Embryonic facial prominence (tissue), 1 donor: ENCODE data around the gene TMTC1.

Source experiments
- DNase-seq: peaks from one replicate; pipeline ENCODE4 v3.0.0-alpha.2; 2016; ENCODE audit errors: extremely low spot score

The TMTC1 gene

GRCh38 chr12:29533815-29534489 is 249.8 kb downstream of the TMTC1 start:
- no peak for DNase-seq

GRCh38 chr12:29531471-29531870 is 252.3 kb downstream of the TMTC1 start:
- no peak for DNase-seq

GRCh38 chr12:29530436-29530835 is 253.3 kb downstream of the TMTC1 start:
- no peak for DNase-seq

- no peak for DNase-seq
These were observed 255.6 kb downstream of the TMTC1 start for GRCh38 chr12:29528161-29528560.

- DNase-seq = no peak
These were observed 261.8 kb downstream of the TMTC1 start for GRCh38 chr12:29521951-29522350.

GRCh38 chr12:29519585-29520182 is 264.1 kb downstream of the TMTC1 start:
- peak; percentile 52 for DNase-seq

- no peak for DNase-seq
These were observed 265.3 kb downstream of the TMTC1 start for GRCh38 chr12:29518407-29518806.

- no peak for DNase-seq
These were observed 266.5 kb downstream of the TMTC1 start for GRCh38 chr12:29517264-29517663.

- no peak for DNase-seq
These were observed 267.3 kb downstream of the TMTC1 start for GRCh38 chr12:29516431-29516875.

GRCh38 chr12:29510591-29511185 is 273.1 kb downstream of the TMTC1 start:
- DNase-seq = no peak

GRCh38 chr12:29509503-29509902 is 274.2 kb downstream of the TMTC1 start:
- DNase-seq = no peak

GRCh38 chr12:29508949-29509348 is 274.8 kb downstream of the TMTC1 start:
- DNase-seq = no peak

GRCh38 chr12:29505122-29505521 is 278.6 kb downstream of the TMTC1 start:
- DNase-seq = no peak

- no peak for DNase-seq
These were observed 280.5 kb downstream of the TMTC1 start for GRCh38 chr12:29503283-29503682.

- no peak for DNase-seq
These were observed 284.5 kb downstream of the TMTC1 start for GRCh38 chr12:29499235-29499634.

GRCh38 chr12:29497588-29497987 is 286.2 kb downstream of the TMTC1 start, which contains the start of gene OVCH1:
OVCH1 (minus strand) TSS chr12:29497686; CDS start chr12:29497686, 0 bp downstream.
- no peak for DNase-seq

- DNase-seq = no peak
These were observed 290.9 kb downstream of the TMTC1 start for GRCh38 chr12:29492891-29493290.

- DNase-seq = no peak
These were observed 296.8 kb downstream of the TMTC1 start for GRCh38 chr12:29486972-29487371.

GRCh38 chr12:29463198-29463597 is 320.5 kb downstream of the TMTC1 start:
- no peak for DNase-seq

- DNase-seq = no peak
These were observed 323.7 kb downstream of the TMTC1 start for GRCh38 chr12:29460082-29460481.

- no peak for DNase-seq
These were observed 328.7 kb downstream of the TMTC1 start for GRCh38 chr12:29455087-29455486.

- DNase-seq = no peak
These were observed 331.9 kb downstream of the TMTC1 start for GRCh38 chr12:29451888-29452287.
